ENCODE data around the gene DRC7. TPM values are rescaled to one million over a fixed set of nuclear protein-coding genes. Genes with fewer than 3 reads are reported as not detected.

Gene DRC7
- total RNA-seq, 2 donors from 2014 or later = 1.6 to 1.8 TPM

DNA sequence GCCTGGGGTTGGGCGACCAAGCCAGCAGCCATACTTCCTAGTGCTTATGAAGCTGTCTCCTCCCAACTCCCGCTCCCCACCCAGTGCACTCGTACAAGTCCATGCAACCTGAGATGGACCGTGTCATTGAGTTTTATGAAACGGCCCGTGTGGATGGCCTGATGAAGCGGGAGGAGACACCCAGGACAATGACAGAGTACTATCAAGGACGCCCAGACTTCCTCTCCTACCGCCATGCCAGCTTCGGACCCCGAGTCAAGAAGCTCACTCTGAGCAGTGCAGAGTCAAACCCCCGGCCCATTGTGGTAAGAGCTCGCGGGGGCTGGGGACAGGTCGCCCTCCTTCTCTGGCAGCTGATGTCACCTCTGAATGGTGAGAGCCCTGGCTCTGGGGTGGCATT lies 29.9 kb downstream of the DRC7 start:
- no peak overlapping the region for H3K4me3 Mint-ChIP-seq
- H3K36me3 Mint-ChIP-seq (ENCODE audit: low read depth) = no peaks in the 10 kb centered on the region
- Histone ChIP-seq H3K4me1 (ENCODE audit: control insufficient read depth, insufficient read depth, low read length) (no peaks in the 10 kb centered on the region), H3K36me3 (ENCODE audit: control insufficient read depth, insufficient read depth, low read length) (no peaks in the 10 kb centered on the region), H3K27ac (ENCODE audit: low read depth, low read length) (no peak overlapping the region), H3K27me3 (ENCODE audit: control insufficient read depth, insufficient read depth, low read length, poor library complexity, severe bottlenecking) (no peaks in the 10 kb centered on the region), H3K4me3 (ENCODE audit: low read length) (no peak overlapping the region), H3K9me3 (ENCODE audit: control insufficient read depth, low read length) (no peaks in the 10 kb centered on the region), H3K9ac (ENCODE audit: extremely low read depth, low read length, poor library complexity, severe bottlenecking) (no peak overlapping the region)
- peaks cover 3% of the 10 kb centered on the region for H3K4me1 Mint-ChIP-seq
- H3K27me3 Mint-ChIP-seq (ENCODE audit: insufficient read depth) = no peaks in the 10 kb centered on the region
- DNase-seq = no peak
- 95 to 96% methylated on average over 11 to 15 of the region's 15 CpGs for WGBS, 2 experiments (ENCODE audit: insufficient coverage in 1 of 2, insufficient read length in 1 of 2)
- no peaks in the 10 kb centered on the region for H3K9me3 Mint-ChIP-seq
- no peak for TF ChIP-seq CTCF (conservative IDR thresholded peaks at IDR 0.05)
- no peak overlapping the region for H3K27ac Mint-ChIP-seq

GRCh38 chr16:57725151-57725550 lies 30.5 kb downstream of the DRC7 start:
- Histone ChIP-seq H3K27ac (ENCODE audit: low read depth, low read length) (no peak overlapping the region), H3K36me3 (ENCODE audit: control insufficient read depth, insufficient read depth, low read length) (no peaks in the 10 kb centered on the region), H3K9me3 (ENCODE audit: control insufficient read depth, low read length) (no peaks in the 10 kb centered on the region), H3K27me3 (ENCODE audit: control insufficient read depth, insufficient read depth, low read length, poor library complexity, severe bottlenecking) (no peaks in the 10 kb centered on the region), H3K9ac (ENCODE audit: extremely low read depth, low read length, poor library complexity, severe bottlenecking) (no peak overlapping the region), H3K4me3 (ENCODE audit: low read length) (no peak overlapping the region), H3K4me1 (ENCODE audit: control insufficient read depth, insufficient read depth, low read length) (no peaks in the 10 kb centered on the region)
- Mint-ChIP-seq H3K9me3 (no peaks in the 10 kb centered on the region), H3K27ac (no peak overlapping the region), H3K4me3 (no peak overlapping the region), H3K4me1 (peaks cover 3% of the 10 kb centered on the region), H3K36me3 (ENCODE audit: low read depth) (no peaks in the 10 kb centered on the region), H3K27me3 (ENCODE audit: insufficient read depth) (no peaks in the 10 kb centered on the region)
- no peak for TF ChIP-seq CTCF (conservative IDR thresholded peaks at IDR 0.05)
- DNase-seq = no peak
- 94 to 100% methylated on average over 2 to 5 of the region's 5 CpGs for WGBS, 2 experiments (ENCODE audit: insufficient coverage in 1 of 2, insufficient read length in 1 of 2)

- WGBS, 2 experiments (ENCODE audit: insufficient coverage in 1 of 2, insufficient read length in 1 of 2) = 82 to 89% methylated on average over 3 to 4 of the region's 5 CpGs
- H3K9me3 Mint-ChIP-seq = no peaks in the 10 kb centered on the region
Measured at GRCh38 chr16:57725554-57725953, 30.9 kb downstream of the DRC7 start.

More at GRCh38 chr16:57725554-57725953, 30.9 kb downstream of the DRC7 start:
- H3K27ac Mint-ChIP-seq = no peak overlapping the region
- H3K27ac ChIP-seq (ENCODE audit: low read depth, low read length) = no peak overlapping the region
- H3K4me3 Mint-ChIP-seq = no peak overlapping the region
- TF ChIP-seq CTCF (conservative IDR thresholded peaks at IDR 0.05) = no peak
- no peaks in the 10 kb centered on the region for H3K27me3 ChIP-seq (ENCODE audit: control insufficient read depth, insufficient read depth, low read length, poor library complexity, severe bottlenecking)
- H3K9me3 ChIP-seq (ENCODE audit: control insufficient read depth, low read length) = no peaks in the 10 kb centered on the region
- H3K9ac ChIP-seq (ENCODE audit: extremely low read depth, low read length, poor library complexity, severe bottlenecking) = no peak overlapping the region
- no peak for DNase-seq
- no peaks in the 10 kb centered on the region for H3K36me3 Mint-ChIP-seq (ENCODE audit: low read depth)
- no peaks in the 10 kb centered on the region for H3K4me1 ChIP-seq (ENCODE audit: control insufficient read depth, insufficient read depth, low read length)
- H3K4me3 ChIP-seq (ENCODE audit: low read length) = no peak overlapping the region
- H3K36me3 ChIP-seq (ENCODE audit: control insufficient read depth, insufficient read depth, low read length) = no peaks in the 10 kb centered on the region
- H3K27me3 Mint-ChIP-seq (ENCODE audit: insufficient read depth) = no peaks in the 10 kb centered on the region
- peaks cover 3% of the 10 kb centered on the region for H3K4me1 Mint-ChIP-seq
